Measurements from ENCODE around the gene IRGQ. TPM values are rescaled to one million over a fixed set of nuclear protein-coding genes. Genes with fewer than 3 reads are reported as not detected.
A peak's percentile ranks its signal among the peaks of the same experiment; 100 is the strongest.

IRGQ gene
- polyA plus RNA-seq (2013, experiment 1 of 2) = 8.9 TPM
- 8.8 TPM for polyA plus RNA-seq (2013, experiment 2 of 2)

- Histone ChIP-seq H3K14ac (ENCODE audit: low read length in 2 of 2) (peak within 1 kb of the TSS in 1 of 2 experiments; percentile 41), H4K91ac (ENCODE audit: low read length) (peak within 1 kb of the TSS; percentile 62), H2BK15ac (ENCODE audit: low read depth, poor library complexity, severe bottlenecking) (peak within 1 kb of the TSS; percentile 74), H3K36me3 (ENCODE audit: control insufficient read depth in 1 of 2, insufficient read depth in 2 of 2, low read depth in 1 of 2, low read length in 2 of 2) (peaks cover 44 to 54% of the 10 kb centered on the region in 2 experiments), H3K27me3 (ENCODE audit: control insufficient read depth in 1 of 2, insufficient read depth in 1 of 2, low read length in 2 of 2) (no peaks in the 10 kb centered on the region), H3K18ac (ENCODE audit: low read depth in 1 of 2, low read length in 2 of 2) (peak within 1 kb of the TSS; percentile 77 to 81), H2BK120ac (ENCODE audit: low read depth, low read length) (peak within 1 kb of the TSS; percentile 11), H2BK5ac (ENCODE audit: low read depth, low read length, poor library complexity, severe bottlenecking) (peak within 1 kb of the TSS; percentile 89), H3K9ac (ENCODE audit: low read length) (peak within 1 kb of the TSS; percentile 99), H3K4me1 (ENCODE audit: control insufficient read depth, insufficient read depth, low read depth, low read length) (peaks cover 20% of the 10 kb centered on the region), H3K27ac (ENCODE audit: low read length, poor library complexity, severe bottlenecking) (peak within 1 kb of the TSS; percentile 99), H2AK5ac (ENCODE audit: low read length, severe bottlenecking) (peak within 1 kb of the TSS; percentile 63), H3K4me3 (ENCODE audit: insufficient read depth in 1 of 2, low read depth in 1 of 2, low read length in 2 of 2) (peak within 1 kb of the TSS; percentile 75 to 97), H2BK12ac (ENCODE audit: low read length in 2 of 2) (peak within 1 kb of the TSS in 1 of 2 experiments; percentile 73), H3K4ac (ENCODE audit: low read depth in 1 of 2, low read length in 2 of 2) (peak within 1 kb of the TSS; percentile 61 to 65), H3K4me2 (ENCODE audit: low read length, poor library complexity, severe bottlenecking) (peak within 1 kb of the TSS; percentile 79), H2AFZ (ENCODE audit: low read depth, low read length) (peak within 1 kb of the TSS; percentile 47), H3K23ac (ENCODE audit: low read length in 2 of 2) (peak within 1 kb of the TSS in 1 of 2 experiments; percentile 47), H3K79me1 (replicated peaks; ENCODE audit: low read length, poor library complexity, severe bottlenecking) (peaks cover 32% of the 10 kb centered on the region), H4K8ac (ENCODE audit: low read length) (peak within 1 kb of the TSS; percentile 86), H3K9me3 (ENCODE audit: control insufficient read depth, low read length) (no peaks in the 10 kb centered on the region)
- WGBS = under 1% methylated on average over 53 of the region's 60 CpGs
- peak; percentile 99 for DNase-seq
Measured at GRCh38 chr19:43595999-43596841, at the start of gene IRGQ, which contains the start of gene ZNF576. TSS of gene IRGQ (minus strand) at chr19:43596134. CDS start at chr19:43595338, 796 bp downstream. TSS of gene ZNF576 (plus strand) at chr19:43596595. CDS start at chr19:43597109, 514 bp downstream.

- peaks cover 6% of the 10 kb centered on the region for H3K4me1 ChIP-seq (ENCODE audit: control insufficient read depth, insufficient read depth, low read depth, low read length)
- H3K9ac ChIP-seq (ENCODE audit: low read length) = no peak overlapping the region
- H3K14ac ChIP-seq (ENCODE audit: low read length in 2 of 2) = no peak overlapping the region
- no peak overlapping the region for H4K91ac ChIP-seq (ENCODE audit: low read length)
- peaks cover 23 to 36% of the 10 kb centered on the region in 2 experiments for H3K36me3 ChIP-seq (ENCODE audit: control insufficient read depth in 1 of 2, insufficient read depth in 2 of 2, low read depth in 1 of 2, low read length in 2 of 2)
- H2BK15ac ChIP-seq (ENCODE audit: low read depth, poor library complexity, severe bottlenecking) = no peak overlapping the region
- no peak overlapping the region for H3K23ac ChIP-seq (ENCODE audit: low read length in 2 of 2)
- H3K27me3 ChIP-seq (ENCODE audit: control insufficient read depth in 1 of 2, insufficient read depth in 1 of 2, low read length in 2 of 2) = peaks cover 0 to 16% of the 10 kb centered on the region in 2 experiments
- H3K79me1 ChIP-seq (replicated peaks; ENCODE audit: low read length, poor library complexity, severe bottlenecking) = peaks cover 7% of the 10 kb centered on the region
- no peak for DNase-seq
- H2BK120ac ChIP-seq (ENCODE audit: low read depth, low read length) = no peak overlapping the region
- H3K4ac ChIP-seq (ENCODE audit: low read depth in 1 of 2, low read length in 2 of 2) = no peak overlapping the region
- H3K9me3 ChIP-seq (ENCODE audit: control insufficient read depth, low read length) = no peaks in the 10 kb centered on the region
- no peak overlapping the region for H2AK5ac ChIP-seq (ENCODE audit: low read length, severe bottlenecking)
- H2BK5ac ChIP-seq (ENCODE audit: low read depth, low read length, poor library complexity, severe bottlenecking) = no peak overlapping the region
- H3K18ac ChIP-seq (ENCODE audit: low read depth in 1 of 2, low read length in 2 of 2) = no peak overlapping the region
- H3K4me3 ChIP-seq (ENCODE audit: insufficient read depth in 1 of 2, low read depth in 1 of 2, low read length in 2 of 2) = no peak overlapping the region
- no peak overlapping the region for H3K4me2 ChIP-seq (ENCODE audit: low read length, poor library complexity, severe bottlenecking)
- no peak overlapping the region for H4K8ac ChIP-seq (ENCODE audit: low read length)
- no peak overlapping the region for H3K27ac ChIP-seq (ENCODE audit: low read length, poor library complexity, severe bottlenecking)
- H2AFZ ChIP-seq (ENCODE audit: low read depth, low read length) = no peak overlapping the region
- 93% methylated on average over 13 of the region's 13 CpGs for WGBS
- H2BK12ac ChIP-seq (ENCODE audit: low read length in 2 of 2) = no peak overlapping the region
Measured at GRCh38 chr19:43644181-43644580, 48.2 kb upstream of the IRGQ start.

- peaks cover 15 to 27% of the 10 kb centered on the region in 2 experiments for H3K36me3 ChIP-seq (ENCODE audit: control insufficient read depth in 1 of 2, insufficient read depth in 2 of 2, low read depth in 1 of 2, low read length in 2 of 2)
- H2AFZ ChIP-seq (ENCODE audit: low read depth, low read length) = no peak overlapping the region
- peaks cover 10% of the 10 kb centered on the region for H3K4me1 ChIP-seq (ENCODE audit: control insufficient read depth, insufficient read depth, low read depth, low read length)
- no peak overlapping the region for H2AK5ac ChIP-seq (ENCODE audit: low read length, severe bottlenecking)
- no peak overlapping the region for H2BK5ac ChIP-seq (ENCODE audit: low read depth, low read length, poor library complexity, severe bottlenecking)
- H4K91ac ChIP-seq (ENCODE audit: low read length) = no peak overlapping the region
- no peak overlapping the region for H3K4me3 ChIP-seq (ENCODE audit: insufficient read depth in 1 of 2, low read depth in 1 of 2, low read length in 2 of 2)
- H3K4ac ChIP-seq (ENCODE audit: low read depth in 1 of 2, low read length in 2 of 2) = no peak overlapping the region
- H3K18ac ChIP-seq (ENCODE audit: low read depth in 1 of 2, low read length in 2 of 2) = no peak overlapping the region
- no peak overlapping the region for H4K8ac ChIP-seq (ENCODE audit: low read length)
- 98% methylated on average over 2 of the region's 3 CpGs for WGBS
- no peak overlapping the region for H2BK12ac ChIP-seq (ENCODE audit: low read length in 2 of 2)
- H3K14ac ChIP-seq (ENCODE audit: low read length in 2 of 2) = no peak overlapping the region
- peaks cover 0 to 25% of the 10 kb centered on the region in 2 experiments for H3K27me3 ChIP-seq (ENCODE audit: control insufficient read depth in 1 of 2, insufficient read depth in 1 of 2, low read length in 2 of 2)
- peaks cover 7% of the 10 kb centered on the region for H3K79me1 ChIP-seq (replicated peaks; ENCODE audit: low read length, poor library complexity, severe bottlenecking)
- no peaks in the 10 kb centered on the region for H3K9me3 ChIP-seq (ENCODE audit: control insufficient read depth, low read length)
- no peak overlapping the region for H3K4me2 ChIP-seq (ENCODE audit: low read length, poor library complexity, severe bottlenecking)
- H3K23ac ChIP-seq (ENCODE audit: low read length in 2 of 2) = no peak overlapping the region
- DNase-seq = no peak
- H3K9ac ChIP-seq (ENCODE audit: low read length) = no peak overlapping the region
- H2BK120ac ChIP-seq (ENCODE audit: low read depth, low read length) = no peak overlapping the region
- H2BK15ac ChIP-seq (ENCODE audit: low read depth, poor library complexity, severe bottlenecking) = no peak overlapping the region
- H3K27ac ChIP-seq (ENCODE audit: low read length, poor library complexity, severe bottlenecking) = no peak overlapping the region
Measured at GRCh38 chr19:43643326-43643725, 47.4 kb upstream of the IRGQ start.

DNA sequence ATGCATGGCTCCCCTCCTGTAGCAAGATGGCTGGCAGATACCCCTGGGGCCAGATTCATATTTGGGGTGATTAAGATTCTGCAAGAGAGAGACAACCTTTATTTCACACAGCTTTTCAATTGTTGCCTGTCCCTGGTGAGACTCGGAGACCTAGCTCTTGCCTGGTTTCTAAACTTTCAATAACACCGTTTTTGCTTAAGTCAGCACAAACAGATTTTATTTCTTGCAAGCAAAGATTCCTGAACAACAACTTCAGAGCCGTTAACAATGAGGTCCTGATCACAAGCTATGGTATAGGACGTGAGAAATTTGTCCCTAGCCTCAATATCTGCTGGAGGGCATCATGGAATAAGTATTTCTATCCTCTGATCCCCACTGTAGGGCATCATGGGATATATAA is 46.6 kb upstream of the IRGQ start:
- H2BK15ac ChIP-seq (ENCODE audit: low read depth, poor library complexity, severe bottlenecking) = no peak overlapping the region
- H3K9ac ChIP-seq (ENCODE audit: low read length) = no peak overlapping the region
- peaks cover 13% of the 10 kb centered on the region for H3K4me1 ChIP-seq (ENCODE audit: control insufficient read depth, insufficient read depth, low read depth, low read length)
- H3K23ac ChIP-seq (ENCODE audit: low read length in 2 of 2) = no peak overlapping the region
- no peak for DNase-seq
- H3K18ac ChIP-seq (ENCODE audit: low read depth in 1 of 2, low read length in 2 of 2) = no peak overlapping the region
- H3K4me3 ChIP-seq (ENCODE audit: insufficient read depth in 1 of 2, low read depth in 1 of 2, low read length in 2 of 2) = no peak overlapping the region
- H4K8ac ChIP-seq (ENCODE audit: low read length) = no peak overlapping the region
- H2BK12ac ChIP-seq (ENCODE audit: low read length in 2 of 2) = no peak overlapping the region
- 73% methylated on average over 4 of the region's 4 CpGs for WGBS
- H3K9me3 ChIP-seq (ENCODE audit: control insufficient read depth, low read length) = no peaks in the 10 kb centered on the region
- H3K14ac ChIP-seq (ENCODE audit: low read length in 2 of 2) = no peak overlapping the region
- H3K4ac ChIP-seq (ENCODE audit: low read depth in 1 of 2, low read length in 2 of 2) = no peak overlapping the region
- no peak overlapping the region for H2AK5ac ChIP-seq (ENCODE audit: low read length, severe bottlenecking)
- H3K36me3 ChIP-seq (ENCODE audit: control insufficient read depth in 1 of 2, insufficient read depth in 2 of 2, low read depth in 1 of 2, low read length in 2 of 2) = peaks cover 10 to 19% of the 10 kb centered on the region in 2 experiments
- H3K27ac ChIP-seq (ENCODE audit: low read length, poor library complexity, severe bottlenecking) = no peak overlapping the region
- no peak overlapping the region for H2AFZ ChIP-seq (ENCODE audit: low read depth, low read length)
- H3K27me3 ChIP-seq (ENCODE audit: control insufficient read depth in 1 of 2, insufficient read depth in 1 of 2, low read length in 2 of 2) = peaks cover 0 to 30% of the 10 kb centered on the region in 2 experiments
- no peak overlapping the region for H2BK5ac ChIP-seq (ENCODE audit: low read depth, low read length, poor library complexity, severe bottlenecking)
- no peak overlapping the region for H4K91ac ChIP-seq (ENCODE audit: low read length)
- peaks cover 5% of the 10 kb centered on the region for H3K79me1 ChIP-seq (replicated peaks; ENCODE audit: low read length, poor library complexity, severe bottlenecking)
- no peak overlapping the region for H2BK120ac ChIP-seq (ENCODE audit: low read depth, low read length)
- H3K4me2 ChIP-seq (ENCODE audit: low read length, poor library complexity, severe bottlenecking) = no peak overlapping the region

Data from mesenchymal stem cell (in vitro differentiated cells and primary cell).